CD4-positive, alpha-beta T cell treated with Interleukin-17A for 4 hours (primary cell): ENCODE results near the gene TAS2R9.
"Not testable (repeated sequence)": the region's sequence is repeated elsewhere in the genome, so short reads cannot be mapped to it uniquely, and the experiment has no call there.

Experiments used
- DNase-seq: peaks from one replicate; pipeline ENCODE4 v3.0.0-alpha.2; 2020; ENCODE audit warnings: mixed read lengths

TAS2R9 gene

DNA sequence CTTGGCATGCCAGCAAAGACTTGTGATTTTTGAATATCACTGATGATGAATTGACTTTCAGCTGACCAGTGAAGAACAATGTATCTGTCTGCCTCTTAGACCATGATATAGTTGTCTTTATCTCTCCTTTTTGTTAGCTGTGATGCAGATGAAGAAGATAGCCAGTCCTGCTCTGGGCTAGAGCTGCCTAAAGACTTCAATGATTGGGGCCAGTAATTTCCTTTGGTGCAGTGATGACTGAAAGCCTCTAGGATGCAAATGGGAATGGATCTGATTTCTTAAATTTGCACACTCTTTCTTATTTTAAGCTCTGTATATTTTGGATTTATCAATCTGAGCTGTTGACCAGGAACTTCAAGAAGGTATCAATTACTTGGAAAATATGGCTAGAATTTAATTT is at the start of gene TAS2R9:
TSS of gene TAS2R9 (minus strand) at position 101 of the 400 bp plus-strand sequence. CDS start at position 8, 93 bp downstream.
- no peak for DNase-seq

DNA sequence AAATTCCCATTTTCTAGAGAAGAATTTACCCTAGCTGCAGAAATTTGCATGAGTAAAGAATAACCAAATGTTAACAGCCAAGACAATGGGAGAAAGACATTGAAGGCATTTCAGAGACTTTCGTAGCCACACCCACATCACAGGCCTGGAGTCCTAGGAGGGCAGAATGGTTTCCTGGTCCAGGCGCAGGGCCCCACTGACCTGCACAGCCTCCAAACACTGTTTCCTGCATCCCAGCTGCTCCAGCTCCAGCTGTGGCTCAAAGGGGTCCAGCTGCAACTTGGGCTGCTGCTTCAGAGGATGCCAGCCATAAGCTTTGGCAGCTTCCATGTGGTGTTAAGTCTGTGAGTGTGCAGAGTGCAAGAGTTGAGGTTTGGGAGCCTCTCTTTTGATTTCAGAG is 45.8 kb upstream of the TAS2R9 start:
- DNase-seq: no peak

DNA sequence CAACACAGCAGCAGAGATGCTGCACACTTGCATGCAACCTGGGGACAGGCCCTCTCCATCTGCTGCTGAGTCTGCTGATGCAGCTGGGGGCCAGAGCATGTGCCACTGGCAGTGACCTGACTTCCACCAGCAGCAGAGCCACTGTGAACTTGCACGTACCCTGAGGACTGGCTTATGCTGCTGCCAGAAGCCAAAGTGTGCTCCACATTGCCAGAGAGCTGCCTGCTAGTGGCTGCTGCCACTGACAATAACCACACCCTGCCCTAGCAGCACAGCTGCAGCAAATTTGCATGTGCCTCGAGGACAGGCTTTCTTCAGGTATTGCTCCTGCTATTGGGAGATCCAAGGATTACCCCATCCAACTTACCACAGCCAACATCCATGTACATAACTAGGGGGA is 43.8 kb upstream of the TAS2R9 start:
- no peak for DNase-seq

DNA sequence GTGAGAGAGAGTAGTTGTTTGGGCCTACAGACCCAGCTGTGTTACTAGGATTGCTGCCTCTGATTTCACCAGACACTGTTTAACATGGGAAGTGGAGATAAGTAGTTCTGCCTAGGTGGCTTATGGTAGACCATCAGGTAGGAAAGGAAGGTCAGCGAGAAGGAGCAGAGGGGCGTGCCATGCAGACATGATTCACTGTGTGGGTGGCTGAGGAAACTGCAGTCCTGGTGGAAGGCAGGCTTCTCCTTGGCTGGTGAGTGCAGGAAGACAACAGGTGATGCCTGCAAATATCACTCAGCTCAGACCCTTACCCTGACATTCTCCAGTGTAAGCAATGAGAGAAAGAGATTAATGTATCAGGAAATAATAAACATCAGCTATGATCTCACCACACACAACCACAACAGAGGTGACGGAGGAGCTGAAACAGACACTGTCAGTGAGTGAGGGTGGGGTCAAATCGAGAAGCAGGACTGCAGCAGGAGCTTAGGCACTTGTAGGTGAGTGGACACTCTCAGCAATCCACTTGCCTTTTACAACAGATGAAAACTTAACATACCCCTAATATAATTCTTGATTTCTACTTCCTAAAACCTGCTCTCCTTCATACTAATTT is 41.4 kb upstream of the TAS2R9 start:
- no peak for DNase-seq

- no peak for DNase-seq
Observed at GRCh38 chr12:10849425-10849878, 39.5 kb upstream of the TAS2R9 start, which contains the start of gene PRR4. TSS of gene PRR4 (minus strand) at chr12:10849475. CDS start at chr12:10849437, 38 bp downstream.

GRCh38 chr12:10847744-10848143 is 37.8 kb upstream of the TAS2R9 start:
- DNase-seq: no peak

GRCh38 chr12:10842862-10843261 is 32.9 kb upstream of the TAS2R9 start:
- DNase-seq: no peak

GRCh38 chr12:10838461-10838860 is 28.5 kb upstream of the TAS2R9 start:
- no peak for DNase-seq

DNA sequence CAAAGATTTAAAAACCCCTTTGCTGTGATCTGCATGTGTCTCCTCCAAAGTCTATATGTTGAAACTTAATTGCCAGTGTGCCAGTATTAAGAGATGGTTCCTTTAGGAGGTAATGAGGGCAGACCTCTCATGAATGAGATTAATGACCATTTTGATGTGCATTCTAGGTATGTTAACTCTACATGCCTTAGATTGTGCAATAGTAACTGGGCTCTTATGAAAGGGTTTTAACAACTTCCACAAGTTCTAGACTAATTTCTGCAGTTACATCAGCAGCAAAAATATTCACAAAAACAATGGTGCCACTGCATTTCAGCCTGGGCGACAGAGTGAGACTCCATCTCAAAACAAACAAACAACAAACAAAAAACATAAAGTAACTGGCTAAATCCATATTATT is 20.0 kb upstream of the TAS2R9 start:
- DNase-seq: no peak

GRCh38 chr12:10826258-10826657 is 16.3 kb upstream of the TAS2R9 start, which contains the start of gene TAS2R10:
TSS of gene TAS2R10 (minus strand) at chr12:10826358. CDS start at chr12:10826269, 89 bp downstream.
- DNase-seq: no peak

DNA sequence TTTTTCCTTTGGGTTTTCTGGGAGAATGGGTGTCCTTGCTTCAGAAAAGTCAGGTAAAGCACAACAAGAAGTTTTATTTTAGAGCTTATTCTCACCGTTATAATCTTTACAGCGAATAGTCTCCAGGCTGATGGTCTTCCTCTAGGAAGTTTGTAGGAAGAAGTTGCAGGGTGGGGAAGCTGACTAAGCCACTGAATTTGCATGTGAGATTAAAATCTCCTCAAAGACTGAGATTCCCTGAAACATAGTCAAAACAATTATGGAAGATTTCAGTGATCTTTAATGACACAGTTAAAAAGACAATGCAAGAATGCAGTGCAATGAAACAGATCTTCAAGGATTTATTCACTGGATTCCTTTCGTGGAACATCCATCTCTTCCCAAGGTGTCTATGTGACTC is 15.0 kb upstream of the TAS2R9 start:
- no peak for DNase-seq

DNA sequence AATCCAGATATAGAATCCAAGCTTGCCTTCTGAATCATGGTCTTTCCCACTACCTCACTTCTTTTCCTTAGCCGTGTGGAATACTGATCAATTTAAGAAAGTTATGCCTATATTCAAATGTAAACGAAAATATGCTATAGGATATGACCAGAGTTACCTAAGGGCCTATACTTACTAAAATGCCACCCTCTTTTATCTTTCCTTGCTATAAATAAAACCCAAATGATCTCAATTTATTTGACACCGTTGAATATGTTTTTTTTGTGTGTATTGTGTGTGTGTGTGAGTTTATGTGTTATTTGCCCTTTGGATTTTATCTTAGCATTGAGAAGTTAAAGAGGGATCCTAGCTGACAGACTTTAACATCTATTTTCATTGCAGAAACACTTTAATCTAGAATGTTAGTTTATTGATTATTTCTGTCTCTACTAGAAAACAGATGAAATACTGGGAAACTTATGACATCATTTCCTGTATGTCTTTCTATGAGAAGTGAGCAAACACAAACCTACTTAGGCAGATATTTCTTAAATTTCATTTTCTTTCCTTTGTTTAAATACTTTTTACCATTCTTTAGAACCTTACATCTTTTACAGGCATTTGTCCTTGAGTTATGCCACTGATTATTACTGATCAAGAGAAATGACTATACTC is 2.0 kb upstream of the TAS2R9 start:
- no peak for DNase-seq

GRCh38 chr12:10807186-10807585 is 2.8 kb downstream of the TAS2R9 start, which contains the start of gene TAS2R8:
TSS of gene TAS2R8 (minus strand) at chr12:10807286. CDS start at chr12:10806980, 306 bp downstream.
- DNase-seq: no peak

DNA sequence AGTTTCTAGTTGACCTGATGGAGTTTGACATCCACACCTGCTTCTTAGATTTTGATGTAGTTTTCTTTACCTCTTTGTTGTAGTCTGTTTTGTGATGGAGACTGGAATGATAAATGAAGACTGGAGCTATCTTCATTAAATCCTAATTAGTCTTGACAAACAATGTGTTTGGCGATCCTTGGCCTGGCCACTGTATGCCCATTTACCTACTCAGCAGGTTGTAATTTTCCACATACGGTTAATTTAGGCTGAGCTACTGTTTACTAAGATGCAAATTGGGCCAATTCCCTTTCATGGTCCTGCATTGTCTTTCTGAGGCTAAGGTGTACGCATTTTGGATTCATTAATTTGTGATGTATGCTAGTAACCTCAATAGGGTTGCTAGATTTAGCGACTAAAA is 7.4 kb downstream of the TAS2R9 start, which contains the start of gene TAS2R7:
TSS of gene TAS2R7 (minus strand) at position 41 of the 400 bp plus-strand sequence. CDS start 57 bp downstream, outside the sequence.
- DNase-seq: no peak

DNA sequence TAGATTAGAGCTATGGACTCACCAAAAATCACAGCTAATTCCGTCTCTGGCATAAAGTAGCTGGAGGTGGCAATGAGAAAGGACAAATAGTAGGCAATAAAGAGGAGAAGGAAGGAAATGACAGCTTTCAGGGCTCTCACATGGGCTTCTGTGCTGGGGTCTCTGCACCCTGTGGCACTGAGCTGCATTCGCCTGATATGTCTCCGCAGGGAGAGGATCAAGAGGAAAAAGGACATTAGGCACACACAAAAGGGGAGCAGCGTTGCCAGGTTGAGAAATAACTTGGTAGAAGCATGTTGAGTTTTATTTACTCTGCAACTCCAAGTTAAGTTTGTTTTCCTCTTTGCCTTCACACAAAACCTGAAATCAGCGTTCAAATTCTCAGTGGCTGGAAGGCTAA is 8.2 kb downstream of the TAS2R9 start:
- DNase-seq: no peak

GRCh38 chr12:10794222-10794621 is 15.7 kb downstream of the TAS2R9 start:
- DNase-seq: no peak

DNA sequence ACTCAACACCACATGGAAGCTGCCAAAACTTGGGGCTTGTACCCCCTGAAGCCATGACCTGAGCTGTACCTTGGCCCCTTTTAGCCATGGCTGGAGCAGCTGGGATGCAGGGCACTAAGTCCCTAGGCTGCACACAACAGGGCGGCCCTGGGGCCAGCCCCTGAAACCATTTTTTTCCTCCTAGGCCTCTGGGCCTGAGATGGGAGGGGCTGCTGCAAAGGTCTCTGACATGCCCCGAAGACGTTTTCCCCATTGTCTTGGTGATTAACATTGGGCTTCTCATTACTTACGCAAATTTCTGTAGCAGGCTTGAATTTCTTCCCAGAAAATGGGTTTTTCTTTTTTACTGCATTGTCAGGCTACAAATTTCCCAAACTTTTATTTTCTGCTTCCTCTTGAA is 18.2 kb downstream of the TAS2R9 start:
- DNase-seq: not testable (repeated sequence)

DNA sequence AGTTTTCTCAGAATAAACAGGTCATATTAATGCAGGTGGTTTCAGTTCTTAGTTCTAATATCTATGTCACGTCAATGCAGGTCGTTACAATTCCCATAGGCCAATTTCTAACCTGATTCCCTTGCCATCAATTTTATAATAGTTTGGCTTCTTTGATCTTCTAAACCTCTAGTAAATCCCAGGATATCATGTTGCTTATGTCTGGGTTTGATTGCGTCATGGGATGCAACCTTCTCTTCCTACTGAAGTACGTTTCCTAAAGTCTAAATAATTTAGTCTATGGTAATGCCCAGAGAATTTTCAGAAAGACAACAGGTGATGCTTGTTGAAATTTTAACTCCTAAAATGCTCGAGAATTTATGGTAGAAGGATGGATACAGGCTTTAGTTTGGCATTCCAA is 26.7 kb downstream of the TAS2R9 start:
- DNase-seq: no peak

- no peak for DNase-seq
Observed at GRCh38 chr12:10779103-10779502, 30.9 kb downstream of the TAS2R9 start.

- no peak for DNase-seq
Observed at GRCh38 chr12:10771132-10771733, 38.7 kb downstream of the TAS2R9 start.

GRCh38 chr12:10759657-10760056 is 50.3 kb downstream of the TAS2R9 start:
- no peak for DNase-seq
